Measurements from ENCODE around the gene PPP1R12C. TPM values are rescaled to one million over a fixed set of nuclear protein-coding genes. Genes with fewer than 3 reads are reported as not detected.
A peak's percentile ranks its signal among the peaks of the same experiment; 100 is the strongest.

The PPP1R12C gene
- total RNA-seq, 1 donor from 2014 or later = 228 TPM

GRCh38 chr19:55091126-55091910, 26.1 kb downstream of the PPP1R12C start:
- peaks cover 51% of the 10 kb centered on the region for H3K36me3 ChIP-seq

GRCh38 chr19:55090564-55090963, 26.9 kb downstream of the PPP1R12C start:
- Histone ChIP-seq H3K9me3 (replicated peaks) (no peaks in the 10 kb centered on the region), H3K27ac (replicated peaks) (peak overlapping the region; percentile 14), H3K27me3 (ENCODE audit: low read depth) (peaks cover 12% of the 10 kb centered on the region), H3K4me3 (no peak overlapping the region), H3K36me3 (peaks cover 43% of the 10 kb centered on the region), H3K4me1 (peaks cover 42% of the 10 kb centered on the region)
- TF ChIP-seq CTCF (IDR thresholded peaks at IDR 0.05; ENCODE audit: borderline replicate concordance) = no peak
- DNase-seq = no peak
- intact Hi-C loops (cut with micrococcal nuclease) = no loop called here

More at GRCh38 chr19:55091126-55091910, 26.1 kb downstream of the PPP1R12C start:
- intact Hi-C loops (cut with micrococcal nuclease) = no loop called here
- TF ChIP-seq CTCF (IDR thresholded peaks at IDR 0.05; ENCODE audit: borderline replicate concordance) = no peak
- peaks cover 36% of the 10 kb centered on the region for H3K4me1 ChIP-seq
- no peaks in the 10 kb centered on the region for H3K9me3 ChIP-seq (replicated peaks)
- DNase-seq = no peak
- H3K27me3 ChIP-seq (ENCODE audit: low read depth) = peaks cover 4% of the 10 kb centered on the region
- H3K27ac ChIP-seq (replicated peaks) = peak overlapping the region; percentile 14
- H3K4me3 ChIP-seq = no peak overlapping the region

DNA sequence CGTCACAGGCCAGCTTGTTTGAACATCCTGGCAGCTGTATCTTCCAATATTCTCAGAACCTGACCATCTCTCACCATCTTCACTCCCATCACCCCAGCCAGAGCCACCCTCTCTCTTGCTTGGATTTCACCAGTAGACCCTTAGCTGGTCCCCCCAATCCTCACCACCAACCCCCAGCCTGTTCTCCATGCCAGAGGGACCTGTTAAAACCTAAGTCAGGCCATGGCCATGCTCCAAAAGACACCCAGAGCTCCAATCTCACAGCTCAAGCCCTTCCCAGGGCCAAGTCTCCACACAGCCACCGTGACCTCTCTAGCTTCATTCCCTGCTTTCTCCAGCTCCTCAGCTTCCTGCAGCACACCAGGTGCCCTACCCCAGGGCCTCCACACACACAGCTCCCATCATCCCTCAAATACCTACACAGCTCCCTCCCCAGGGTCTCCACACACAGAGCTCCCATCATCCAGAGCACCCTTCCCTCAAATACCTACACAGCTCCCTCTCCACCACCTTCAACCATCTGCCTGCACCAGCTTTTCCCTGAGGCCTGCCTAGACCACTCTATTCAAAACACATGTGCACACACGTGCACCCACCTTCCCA, 28.0 kb downstream of the PPP1R12C start:
- H3K4me1 ChIP-seq = peaks cover 42% of the 10 kb centered on the region
- intact Hi-C loops (cut with micrococcal nuclease) = no loop called here
- no peak overlapping the region for H3K4me3 ChIP-seq
- DNase-seq = no peak
- no peak for TF ChIP-seq CTCF (IDR thresholded peaks at IDR 0.05; ENCODE audit: borderline replicate concordance)
- H3K27me3 ChIP-seq (ENCODE audit: low read depth) = peaks cover 23% of the 10 kb centered on the region
- H3K9me3 ChIP-seq (replicated peaks) = no peaks in the 10 kb centered on the region
- peaks cover 32% of the 10 kb centered on the region for H3K36me3 ChIP-seq
- H3K27ac ChIP-seq (replicated peaks) = no peak overlapping the region

DNA sequence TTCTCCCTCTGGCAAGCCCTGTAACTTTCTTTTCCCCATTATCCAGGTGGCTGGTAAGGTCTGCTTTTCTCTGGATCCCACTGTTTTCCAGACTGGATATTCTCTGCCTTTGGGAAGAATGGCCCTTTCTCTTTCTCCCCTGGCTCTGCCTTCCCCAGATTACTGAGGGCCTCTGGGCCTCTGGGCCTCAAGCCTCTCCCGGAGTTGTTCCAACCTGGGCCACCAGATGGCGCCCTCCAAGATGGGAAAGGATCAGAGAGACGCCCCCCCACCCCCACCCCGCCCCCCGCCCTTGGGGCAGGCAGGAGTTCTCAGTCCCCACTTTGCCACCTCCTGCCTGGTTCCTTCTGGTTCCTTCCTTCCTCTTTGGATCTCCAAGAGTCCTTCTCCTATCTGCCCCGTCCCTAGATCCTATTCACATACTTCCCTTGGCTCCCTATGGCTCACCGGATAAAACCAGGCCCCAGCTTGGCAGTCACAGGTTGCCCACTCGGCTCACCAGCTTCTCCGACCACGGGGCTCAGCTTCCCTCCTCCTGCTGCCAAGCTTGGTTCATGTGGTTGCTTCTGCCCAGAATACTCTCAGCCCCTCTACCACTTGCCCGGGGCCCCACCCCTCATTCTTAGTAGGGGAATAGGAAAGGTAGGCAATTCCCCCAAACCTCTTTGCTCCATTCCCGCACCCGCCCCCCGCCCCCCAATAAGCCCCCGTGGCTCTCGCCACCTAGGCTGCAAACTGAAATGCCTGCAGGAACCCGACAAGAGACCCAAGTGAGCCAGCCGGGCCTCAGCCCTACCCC, 28.7 kb downstream of the PPP1R12C start:
- peak; percentile 90 for TF ChIP-seq CTCF (IDR thresholded peaks at IDR 0.05; ENCODE audit: borderline replicate concordance)
- peaks cover 30% of the 10 kb centered on the region for H3K27me3 ChIP-seq (ENCODE audit: low read depth)
- DNase-seq = peak; percentile 76
- H3K27ac ChIP-seq (replicated peaks) = peak overlapping the region; percentile 64
- H3K4me1 ChIP-seq = peaks cover 42% of the 10 kb centered on the region
- H3K4me3 ChIP-seq = peak overlapping the region; percentile 70
- H3K9me3 ChIP-seq (replicated peaks) = no peaks in the 10 kb centered on the region
- intact Hi-C loops (cut with micrococcal nuclease) = no loop called here
- H3K36me3 ChIP-seq = peaks cover 28% of the 10 kb centered on the region

GRCh38 chr19:55088021-55088451, 29.4 kb downstream of the PPP1R12C start:
- Histone ChIP-seq H3K4me3 (peak overlapping the region; percentile 70), H3K27ac (replicated peaks) (peak overlapping the region; percentile 64), H3K36me3 (peaks cover 28% of the 10 kb centered on the region), H3K9me3 (replicated peaks) (no peaks in the 10 kb centered on the region), H3K27me3 (ENCODE audit: low read depth) (peaks cover 37% of the 10 kb centered on the region), H3K4me1 (peaks cover 42% of the 10 kb centered on the region)
- TF ChIP-seq CTCF (IDR thresholded peaks at IDR 0.05; ENCODE audit: borderline replicate concordance) = no peak
- DNase-seq = no peak
- intact Hi-C loops (cut with micrococcal nuclease) = no loop called here

Measured in left ventricle myocardium inferior (tissue), 1 donor.